Measurements from ENCODE around the gene IL2RA. TPM values are rescaled to one million over a fixed set of nuclear protein-coding genes. Genes with fewer than 3 reads are reported as not detected.
A peak's percentile ranks its signal among the peaks of the same experiment; 100 is the strongest.

Gene IL2RA
- total RNA-seq, 1 donor from 2014 or later, result 2.9 TPM

- DNase-seq, result no peak
- intact Hi-C loops (cut with DNase I), result no loop called here
- Histone ChIP-seq H3K36me3 (no peaks in the 10 kb centered on the region), H3K27me3 (ENCODE audit: low read depth) (no peaks in the 10 kb centered on the region), H3K4me1 (peaks cover 35% of the 10 kb centered on the region), H3K9me3 (no peaks in the 10 kb centered on the region), H3K4me3 (no peak overlapping the region), H3K27ac (peak overlapping the region; percentile 76)
- TF ChIP-seq, protein P1, sequence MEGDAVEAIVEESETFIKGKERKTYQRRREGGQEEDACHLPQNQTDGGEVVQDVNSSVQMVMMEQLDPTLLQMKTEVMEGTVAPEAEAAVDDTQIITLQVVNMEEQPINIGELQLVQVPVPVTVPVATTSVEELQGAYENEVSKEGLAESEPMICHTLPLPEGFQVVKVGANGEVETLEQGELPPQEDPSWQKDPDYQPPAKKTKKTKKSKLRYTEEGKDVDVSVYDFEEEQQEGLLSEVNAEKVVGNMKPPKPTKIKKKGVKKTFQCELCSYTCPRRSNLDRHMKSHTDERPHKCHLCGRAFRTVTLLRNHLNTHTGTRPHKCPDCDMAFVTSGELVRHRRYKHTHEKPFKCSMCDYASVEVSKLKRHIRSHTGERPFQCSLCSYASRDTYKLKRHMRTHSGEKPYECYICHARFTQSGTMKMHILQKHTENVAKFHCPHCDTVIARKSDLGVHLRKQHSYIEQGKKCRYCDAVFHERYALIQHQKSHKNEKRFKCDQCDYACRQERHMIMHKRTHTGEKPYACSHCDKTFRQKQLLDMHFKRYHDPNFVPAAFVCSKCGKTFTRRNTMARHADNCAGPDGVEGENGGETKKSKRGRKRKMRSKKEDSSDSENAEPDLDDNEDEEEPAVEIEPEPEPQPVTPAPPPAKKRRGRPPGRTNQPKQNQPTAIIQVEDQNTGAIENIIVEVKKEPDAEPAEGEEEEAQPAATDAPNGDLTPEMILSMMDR (IDR thresholded peaks at IDR 0.05), result no peak
- peak; percentile 12 to 60 for ATAC-seq
Measured at GRCh38 chr10:6018422-6018821, 43.7 kb downstream of the IL2RA start.

- Histone ChIP-seq H3K4me1 (peaks cover 29% of the 10 kb centered on the region), H3K27me3 (ENCODE audit: low read depth) (no peaks in the 10 kb centered on the region), H3K36me3 (no peaks in the 10 kb centered on the region), H3K4me3 (no peak overlapping the region), H3K9me3 (no peaks in the 10 kb centered on the region), H3K27ac (peak overlapping the region; percentile 76)
- no peak for ATAC-seq
- intact Hi-C loops (cut with DNase I), result no loop called here
- TF ChIP-seq, protein P1 (IDR thresholded peaks at IDR 0.05), result no peak
- no peak for DNase-seq
Measured at GRCh38 chr10:6017781-6018354, 44.3 kb downstream of the IL2RA start.

DNA sequence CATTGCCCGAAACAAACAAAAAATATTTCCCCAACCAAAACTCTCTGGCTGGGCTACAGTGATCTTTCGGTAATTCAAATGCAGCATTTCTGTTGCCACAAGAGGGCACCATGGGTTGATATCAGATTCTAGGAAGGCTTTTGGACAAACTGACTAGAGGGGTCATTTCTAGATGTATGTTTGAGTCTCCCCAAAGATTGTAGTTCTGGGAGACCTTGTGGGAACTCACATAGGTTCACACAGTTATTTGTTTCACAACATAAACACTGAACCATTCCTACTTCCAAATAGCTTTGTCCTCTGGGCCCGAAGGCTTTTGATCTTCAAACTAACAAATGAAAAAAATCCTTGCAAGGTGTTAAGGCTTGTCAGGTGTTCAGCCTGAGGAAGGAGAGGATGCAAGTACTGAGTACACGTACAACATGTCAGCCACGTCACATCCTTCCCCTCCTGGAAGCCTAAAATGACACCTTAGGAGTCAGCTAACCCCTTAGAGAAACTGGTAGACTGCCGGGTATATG is 47.9 kb downstream of the IL2RA start:
- DNase-seq, result no peak

GRCh38 chr10:6013413-6014192 is 48.6 kb downstream of the IL2RA start:
- Histone ChIP-seq H3K9me3 (no peaks in the 10 kb centered on the region), H3K27me3 (ENCODE audit: low read depth) (no peaks in the 10 kb centered on the region), H3K4me3 (no peak overlapping the region), H3K36me3 (no peaks in the 10 kb centered on the region), H3K4me1 (peaks cover 24% of the 10 kb centered on the region), H3K27ac (peak overlapping the region; percentile 14)
- intact Hi-C loops (cut with DNase I), result no loop called here
- ATAC-seq, result no peak
- no peak for DNase-seq
- TF ChIP-seq, protein P1 (IDR thresholded peaks at IDR 0.05), result no peak

More for the DNA sequence above, 47.9 kb downstream of the IL2RA start:
- Histone ChIP-seq H3K27me3 (ENCODE audit: low read depth) (no peaks in the 10 kb centered on the region), H3K36me3 (no peaks in the 10 kb centered on the region), H3K27ac (peak overlapping the region; percentile 14), H3K9me3 (no peaks in the 10 kb centered on the region), H3K4me1 (peaks cover 26% of the 10 kb centered on the region), H3K4me3 (no peak overlapping the region)
- TF ChIP-seq, protein P1 (IDR thresholded peaks at IDR 0.05), result peak; percentile 79
- ATAC-seq, result peak; percentile 50 to 69
- intact Hi-C loops (cut with DNase I), result no loop called here

DNA sequence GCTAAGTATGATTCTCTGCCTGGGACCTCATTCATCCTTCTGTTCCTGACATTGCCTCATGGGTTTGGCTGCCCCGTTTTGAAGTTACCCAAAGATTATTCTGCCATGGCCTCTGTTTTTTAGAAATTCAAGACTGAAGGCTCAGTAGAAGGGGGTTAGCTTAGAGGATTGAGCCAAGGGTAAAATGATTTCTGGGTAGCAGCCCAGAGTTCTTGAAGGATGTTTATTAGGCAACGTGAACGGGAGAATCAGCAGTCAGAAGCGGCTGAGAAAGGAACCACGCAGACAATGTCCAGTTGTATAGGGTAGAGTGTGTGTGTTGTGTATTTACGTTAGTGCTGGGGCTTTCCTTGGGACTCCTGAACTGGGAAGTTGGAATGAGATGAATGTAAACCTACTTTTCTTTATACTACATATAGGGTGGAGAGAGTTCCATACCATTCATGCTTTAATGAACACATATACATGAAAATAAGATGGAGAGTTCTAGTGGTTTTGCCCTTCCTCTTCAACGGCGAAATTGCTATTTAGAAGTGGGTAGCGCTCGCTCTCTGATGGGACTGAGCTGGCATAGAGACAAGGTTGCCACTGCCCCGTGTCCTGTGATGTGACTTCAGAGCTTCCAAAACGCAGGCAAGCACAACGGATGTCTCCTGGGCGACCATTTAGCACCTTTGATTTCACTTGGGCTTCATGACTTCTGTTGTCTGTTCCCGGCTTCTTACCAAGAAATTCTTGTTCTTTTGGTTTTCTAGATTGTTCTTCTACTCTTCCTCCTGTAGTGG is 49.9 kb downstream of the IL2RA start:
- ATAC-seq (no peak), DNase-seq (no peak)
- H3K36me3 ChIP-seq, result no peaks in the 10 kb centered on the region
- no peak overlapping the region for H3K27ac ChIP-seq
- H3K27me3 ChIP-seq (ENCODE audit: low read depth), result no peaks in the 10 kb centered on the region
- H3K4me1 ChIP-seq, result peaks cover 16% of the 10 kb centered on the region
- peaks cover 3% of the 10 kb centered on the region for H3K9me3 ChIP-seq
- intact Hi-C loops (cut with DNase I), result no loop called here
- TF ChIP-seq, protein P1 (IDR thresholded peaks at IDR 0.05), result no peak
- H3K4me3 ChIP-seq, result no peak overlapping the region

All from lower lobe of right lung (tissue), 2 donors.